Measurements from ENCODE around the gene MARCHF11.

GRCh38 chr5:16037121-16037845 lies 142.3 kb downstream of the MARCHF11 start:
- TF ChIP-seq POLR2A (IDR thresholded peaks at IDR 0.05) (no peak), CTCF (IDR thresholded peaks at IDR 0.05) (no peak)

Measured in right lobe of liver (tissue), 4 donors.